CD4-positive, alpha-beta T cell (primary cell): ENCODE data around the gene ZNF74. TPM values are rescaled to one million over a fixed set of nuclear protein-coding genes. Genes with fewer than 3 reads are reported as not detected.

Experiments
- ATAC-seq: fragments of 200-7000 bp; cut with Tn5 transposase; one replicate; pipeline ENCODE4 v1.10.0; 2022; ENCODE audit warnings: mild to moderate bottlenecking; ENCODE audit not compliant: poor library complexity
- CTCF ChIA-PET: fragments of 350-600 bp; sonication (Branson Sonifier 250); formaldehyde crosslinking; loops from one replicate; lab custom pipeline; 2021; ENCODE audit warnings: antibody characterized with exemption, inconsistent platforms; lab: Charles Lee
- POLR2A ChIA-PET: fragments of 350-600 bp; sonication (Branson Sonifier 250); formaldehyde crosslinking; loops from one replicate; lab custom pipeline; 2021; ENCODE audit warnings: antibody characterized with exemption, inconsistent platforms; lab: Charles Lee
- DNase-seq, 14 experiments: peaks; one replicate each; pipeline ENCODE4 v3.0.0-alpha.2; 2013 to 2020; ENCODE audit warnings: mixed read lengths in 2 of 14
- H3K27ac ChIP-seq, 2 donors: one replicate each; pipeline versions ENCODE4 v1.5.1 to v1.7.0; 2013; ENCODE audit warnings: low read length in 2 of 2, low read depth in 1 of 2, mild to moderate bottlenecking in 1 of 2
- H3K27me3 ChIP-seq, 2 experiments: 1 replicate in 1 of 2; 2 replicates in 1 of 2; pipeline versions ENCODE4 v1.6.1 to v1.7.0; 2013; ENCODE audit warnings: low read length in 2 of 2, control low read depth in 1 of 2, mild to moderate bottlenecking in 1 of 2, moderate library complexity in 1 of 2; ENCODE audit not compliant: insufficient read depth in 2 of 2, control insufficient read depth in 1 of 2
- H3K36me3 ChIP-seq: one replicate; pipeline ENCODE4 v1.6.1; 2013; ENCODE audit warnings: low read length, control low read depth; ENCODE audit not compliant: insufficient read depth
- H3K4me1 ChIP-seq: one replicate; pipeline ENCODE4 v1.6.1; 2013; ENCODE audit warnings: low read length, control low read depth; ENCODE audit not compliant: insufficient read depth
- H3K4me3 ChIP-seq: one replicate; pipeline ENCODE4 v1.5.1; 2013; ENCODE audit warnings: mild to moderate bottlenecking, low read length, moderate library complexity
- H3K9me3 ChIP-seq, 2 experiments: 1 replicate in 1 of 2; 2 replicates in 1 of 2; pipeline versions ENCODE4 v1.6.1 to v1.7.0; 2013; ENCODE audit warnings: low read length in 2 of 2, mild to moderate bottlenecking in 2 of 2, control low read depth in 1 of 2, moderate library complexity in 1 of 2; ENCODE audit not compliant: control insufficient read depth in 1 of 2, insufficient read depth in 1 of 2
- H3K27ac Mint-ChIP-seq: one replicate; pipeline ENCODE4 v1.8.0; 2020; ENCODE audit warnings: mixed read lengths
- H3K27me3 Mint-ChIP-seq: one replicate; pipeline ENCODE4 v1.8.0; 2021; ENCODE audit warnings: mixed read lengths
- H3K36me3 Mint-ChIP-seq: one replicate; pipeline ENCODE4 v1.8.0; 2021; ENCODE audit warnings: low read depth, mixed read lengths
- H3K4me1 Mint-ChIP-seq: one replicate; pipeline ENCODE4 v1.8.0; 2021; ENCODE audit warnings: low read depth, mixed read lengths
- H3K4me3 Mint-ChIP-seq: one replicate; pipeline ENCODE4 v1.8.0; 2020; ENCODE audit warnings: mild to moderate bottlenecking, mixed read lengths
- H3K9me3 Mint-ChIP-seq: one replicate; pipeline ENCODE4 v1.8.0; 2020; ENCODE audit warnings: mixed read lengths
- CTCF ChIP-seq: fragments of 200-600 bp; IDR thresholded peaks from one replicate; pipeline ENCODE4 v1.8.0; 2022; ENCODE audit warnings: antibody characterized with exemption, mild to moderate bottlenecking
- intact Hi-C, 2 experiments: fragments of 100-400 bp; cut with DNase I in 1 of 2; cut with micrococcal nuclease in 1 of 2; formaldehyde crosslinking; loops; one replicate each; pipeline versions ENCODE4 v1.15.1 to v1.9.0; 2023 to 2025; cut with DNase I, micrococcal nuclease
- total RNA-seq, 174 experiments: library from RNA in 2 of 174; stranded (reverse) in 2 of 174; gene quantifications; one replicate each; pipeline ENCODE4 v1.2.3 and lab custom pipeline; 2021 to 2026

Gene ZNF74
- total RNA-seq, 2 experiments from 2014 or later: 1.7 to 2.3 TPM

DNA sequence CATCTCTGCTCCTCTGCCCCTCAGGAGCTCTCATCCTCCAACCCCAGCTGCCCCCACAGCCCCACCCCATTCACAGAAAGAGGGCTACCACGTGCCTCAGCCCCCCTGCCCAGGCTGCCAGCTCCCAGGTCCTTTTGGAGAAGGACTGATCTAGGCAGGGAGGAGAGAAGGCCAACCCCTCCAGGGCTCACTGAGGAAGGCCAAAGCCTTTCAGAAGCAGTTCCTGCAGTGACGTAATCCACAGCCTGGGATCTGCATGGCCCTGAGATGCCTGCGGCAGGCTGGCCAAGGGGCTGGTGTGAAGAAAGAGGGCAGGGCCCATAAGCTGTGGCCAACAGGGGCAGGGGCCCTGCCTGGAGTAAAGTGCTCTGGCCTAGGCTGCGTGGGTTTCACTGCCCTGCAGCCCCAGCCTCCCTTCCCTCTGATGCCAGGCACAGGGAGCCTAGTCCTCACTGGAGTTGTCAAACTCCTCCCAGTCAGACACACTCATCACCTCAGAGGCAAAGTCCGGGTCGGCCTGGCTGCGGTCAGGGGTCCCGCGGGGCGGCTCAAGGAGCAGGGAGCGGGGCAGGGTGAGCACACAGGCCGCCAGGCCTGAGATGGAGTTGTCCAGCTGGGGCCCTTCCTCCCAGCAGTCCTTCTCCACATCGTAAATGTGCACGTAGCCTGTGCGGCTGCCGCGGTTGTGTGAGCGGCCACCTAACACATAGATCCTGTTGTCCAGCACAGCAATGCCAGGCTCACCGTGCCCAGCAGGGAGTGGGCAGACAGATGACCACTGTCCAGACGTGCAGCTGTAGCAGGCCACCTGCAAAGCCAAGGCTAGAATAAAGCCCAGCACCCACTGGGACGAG, 47.9 kb downstream of the ZNF74 start:
- ChIA-PET CTCF (no interaction called here), POLR2A (interaction anchor here (1.9 kb wide), 1 partner anchor 22 kb away, joined by 5 read pairs; no protein-coding TSS in a partner anchor)
- Mint-ChIP-seq H3K9me3 (no peaks in the 10 kb centered on the region), H3K4me3 (no peak overlapping the region), H3K27ac (no peak overlapping the region), H3K27me3 (peaks cover 15% of the 10 kb centered on the region), H3K36me3 (peaks cover 44% of the 10 kb centered on the region), H3K4me1 (peaks cover 15% of the 10 kb centered on the region)
- Histone ChIP-seq H3K4me1 (peaks cover 14% of the 10 kb centered on the region), H3K4me3 (no peak overlapping the region), H3K9me3 (peaks cover 0 to 5% of the 10 kb centered on the region in 2 experiments), H3K36me3 (peaks cover 39% of the 10 kb centered on the region), H3K27ac (no peak overlapping the region), H3K27me3 (peaks cover 13 to 15% of the 10 kb centered on the region in 2 experiments)
- intact Hi-C loops: no loop called here
- ATAC-seq (no peak), DNase-seq (no peak)
- no peak for TF ChIP-seq CTCF

DNA sequence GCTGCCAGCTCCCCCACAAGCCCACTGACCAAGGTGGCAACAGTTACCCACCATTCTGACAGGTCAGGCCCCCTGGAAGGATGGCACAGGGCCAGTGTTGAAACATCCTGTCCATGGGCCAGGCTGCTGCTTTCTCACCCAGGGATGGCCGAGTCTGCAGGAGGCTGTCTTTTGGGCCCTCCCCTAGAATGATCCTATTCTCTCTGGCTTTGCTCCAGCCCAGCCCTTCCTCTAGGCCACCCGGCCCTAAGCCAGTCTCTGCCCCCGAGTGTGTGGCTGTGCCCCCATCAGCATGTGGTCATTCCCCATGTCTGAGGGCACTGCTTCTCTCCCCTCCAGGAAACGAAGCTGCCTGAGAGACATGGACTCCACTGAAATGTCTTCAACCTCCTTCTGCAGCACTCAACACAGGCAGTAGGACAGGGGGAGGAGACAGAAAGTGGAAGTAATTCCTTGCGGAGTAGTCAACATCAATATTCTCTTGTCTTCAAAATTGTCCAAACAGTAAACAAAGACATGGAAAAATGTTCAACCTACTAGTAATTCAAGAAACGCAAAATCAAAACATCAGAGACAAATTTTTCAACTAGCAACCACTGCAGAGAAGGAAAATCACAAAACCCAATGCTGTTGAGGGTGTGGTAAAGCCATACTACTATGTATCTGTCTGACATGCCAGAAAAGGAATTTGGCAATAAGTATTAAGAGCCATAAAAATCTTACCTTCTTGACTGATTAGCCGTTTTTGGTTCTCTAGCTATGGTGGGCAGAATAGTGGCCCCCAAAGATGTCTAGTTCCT, 48.7 kb downstream of the ZNF74 start:
- peaks cover 11% of the 10 kb centered on the region for H3K27me3 Mint-ChIP-seq
- no peaks in the 10 kb centered on the region for H3K9me3 Mint-ChIP-seq
- no peaks in the 10 kb centered on the region for H3K9me3 ChIP-seq
- H3K4me1 Mint-ChIP-seq: peaks cover 11% of the 10 kb centered on the region
- DNase-seq (no peak), ATAC-seq (no peak)
- no peak overlapping the region for H3K4me3 ChIP-seq
- no peak overlapping the region for H3K27ac Mint-ChIP-seq
- peaks cover 39% of the 10 kb centered on the region for H3K36me3 ChIP-seq
- H3K27ac ChIP-seq: no peak overlapping the region
- H3K36me3 Mint-ChIP-seq: peaks cover 49% of the 10 kb centered on the region
- no peak overlapping the region for H3K4me3 Mint-ChIP-seq
- ChIA-PET CTCF (no interaction called here), POLR2A (no interaction called here)
- intact Hi-C loops: no loop called here
- no peak for TF ChIP-seq CTCF
- H3K4me1 ChIP-seq: peaks cover 8% of the 10 kb centered on the region
- H3K27me3 ChIP-seq: peaks cover 7 to 8% of the 10 kb centered on the region in 2 experiments

DNA sequence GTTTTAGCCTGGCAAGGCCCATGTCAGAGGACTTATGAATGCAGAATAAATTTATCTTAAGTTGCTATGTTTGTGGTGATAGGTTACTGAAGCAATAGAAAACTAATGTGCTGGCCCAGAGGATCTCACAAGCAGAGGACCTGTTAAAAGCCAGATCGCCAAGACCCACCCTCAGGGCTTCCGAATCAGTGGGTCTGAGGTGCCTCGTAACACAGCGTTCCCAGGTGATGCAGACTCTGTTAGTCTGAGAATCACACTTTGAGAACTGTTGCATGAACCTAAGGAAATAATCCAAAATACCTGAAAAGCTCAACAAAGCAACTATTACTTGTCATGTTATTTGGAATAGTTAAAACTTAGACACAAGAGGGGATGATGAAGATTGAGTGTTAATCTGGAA, 50.4 kb downstream of the ZNF74 start:
- H3K9me3 Mint-ChIP-seq: no peaks in the 10 kb centered on the region
- intact Hi-C loops: no loop called here
- DNase-seq: no peak

More for the DNA sequence above, 50.4 kb downstream of the ZNF74 start:
- TF ChIP-seq CTCF: no peak
- H3K4me1 ChIP-seq: no peaks in the 10 kb centered on the region
- no peak for ATAC-seq
- Mint-ChIP-seq H3K4me3 (no peak overlapping the region), H3K27ac (no peak overlapping the region), H3K27me3 (peaks cover 3% of the 10 kb centered on the region), H3K4me1 (peaks cover 3% of the 10 kb centered on the region), H3K36me3 (peaks cover 44% of the 10 kb centered on the region)
- no peak overlapping the region for H3K4me3 ChIP-seq
- H3K36me3 ChIP-seq: peaks cover 39% of the 10 kb centered on the region
- no peaks in the 10 kb centered on the region for H3K9me3 ChIP-seq
- H3K27ac ChIP-seq: no peak overlapping the region
- CTCF ChIA-PET: no interaction called here
- POLR2A ChIA-PET: no interaction called here
- H3K27me3 ChIP-seq: no peaks in the 10 kb centered on the region
